Gastroesophageal sphincter (tissue), 4 donors: Measurements from ENCODE around the gene SDHB. TPM values are rescaled to one million over a fixed set of nuclear protein-coding genes. Genes with fewer than 3 reads are reported as not detected.

ENCODE experiments used
- ATAC-seq: fragments of 150-250 bp; one replicate; pipeline ENCODE4 v1.9.1; 2016; ENCODE audit warnings: mild to moderate bottlenecking, moderate library complexity
- H3K27ac ChIP-seq, 4 donors: fragments of 200-600 bp; sonication (generic) in 3 of 4; 1 replicate in 3 of 4; 2 replicates in 1 of 4; pipeline ENCODE4 v1.5.1; 2016 to 2019
- H3K27me3 ChIP-seq: fragments of 200-600 bp; sonication (generic); one replicate; pipeline ENCODE4 v1.5.1; 2019
- H3K36me3 ChIP-seq, 2 donors: fragments of 200-600 bp; sonication (generic); one replicate each; pipeline ENCODE4 v1.5.1; 2019; ENCODE audit warnings: control low read depth in 1 of 2
- H3K4me1 ChIP-seq, 3 donors: fragments of 200-600 bp; sonication (generic); 1 replicate in 2 of 3; 2 replicates in 1 of 3; pipeline ENCODE4 v1.5.1; 2016 to 2019; ENCODE audit warnings: control low read depth in 2 of 3
- H3K4me3 ChIP-seq, 2 donors: fragments of 200-600 bp; sonication (generic); one replicate each; pipeline ENCODE4 v1.5.1; 2019; ENCODE audit warnings: mild to moderate bottlenecking in 1 of 2, moderate library complexity in 1 of 2
- H3K9me3 ChIP-seq, 3 donors: fragments of 200-600 bp; sonication (generic); one replicate each; pipeline ENCODE4 v1.5.1; 2017 to 2019; ENCODE audit warnings: control low read depth in 2 of 3
- CTCF ChIP-seq, 4 experiments: fragments of 200-600 bp in 2 of 4; fragments of 450-650 bp in 2 of 4; sonication (generic) in 1 of 4; IDR thresholded peaks; one replicate each; pipeline ENCODE4 v1.5.1; 2017 to 2019; ENCODE audit warnings: antibody characterized with exemption in 4 of 4, mild to moderate bottlenecking in 2 of 4, moderate library complexity in 2 of 4
- EP300 ChIP-seq: sonication (generic); formaldehyde crosslinking; IDR thresholded peaks from one replicate; pipeline ENCODE4 v1.6.1; 2017; ENCODE audit warnings: antibody characterized with exemption, mild to moderate bottlenecking
- POLR2A ChIP-seq, 2 donors: fragments of 450-650 bp; IDR thresholded peaks; one replicate each; pipeline ENCODE4 v1.6.1; 2017; ENCODE audit warnings: antibody characterized with exemption in 2 of 2, mild to moderate bottlenecking in 2 of 2, moderate library complexity in 1 of 2
- POLR2AphosphoS5 ChIP-seq: sonication (generic); formaldehyde crosslinking; IDR thresholded peaks from one replicate; pipeline ENCODE4 v1.6.1; 2017; ENCODE audit warnings: antibody characterized with exemption
- WGBS, 2 donors: methylation state at CpG; one replicate each; pipeline ENCODE4 v1.1.5; 2018; ENCODE audit warnings: low coverage in 1 of 2; 5-methylcytosine and 5-hydroxymethylcytosine counted together
- total RNA-seq, 4 donors: library from RNA; depleted of rRNA; stranded (reverse); fragments of >200 nt; gene quantifications; one replicate each; pipeline ENCODE4 v1.1.0, GENCODE V29; 2016

Gene SDHB
- total RNA-seq, 4 donors from 2014 or later = 103 to 118 (median 116) TPM

GRCh38 chr1:16973215-16973614, 80.6 kb downstream of the SDHB start:
- 80 to 100% methylated on average over 3 of the region's 9 CpGs for WGBS, 2 donors
- Histone ChIP-seq H3K36me3 (peaks cover 0 to 28% of the 10 kb centered on the region in 2 donors), H3K4me3 (no peak overlapping the region), H3K27me3 (no peaks in the 10 kb centered on the region), H3K27ac (no peak overlapping the region), H3K9me3 (no peaks in the 10 kb centered on the region), H3K4me1 (peaks cover 0 to 28% (median 0%) of the 10 kb centered on the region in 3 donors)
- TF ChIP-seq POLR2AphosphoS5 (no peak), EP300 (no peak), POLR2A (IDR thresholded peaks at IDR 0.05) (no peak), CTCF (IDR thresholded peaks at IDR 0.05) (no peak)
- no peak for ATAC-seq

GRCh38 chr1:16972189-16972895, 81.5 kb downstream of the SDHB start:
- no peak for TF ChIP-seq POLR2AphosphoS5
- no peak for TF ChIP-seq POLR2A (IDR thresholded peaks at IDR 0.05)
- TF ChIP-seq EP300 = no peak
- TF ChIP-seq CTCF (IDR thresholded peaks at IDR 0.05) = no peak
- H3K4me1 ChIP-seq = peaks cover 0 to 31% (median under 1%) of the 10 kb centered on the region in 3 donors
- no peak overlapping the region for H3K4me3 ChIP-seq
- H3K36me3 ChIP-seq = peaks cover 0 to 34% of the 10 kb centered on the region in 2 donors
- no peak for ATAC-seq
- H3K27ac ChIP-seq = peak overlapping the region in 2 of 4 donors; percentile 9 to 24
- 80% methylated on average over 2 of the region's 11 CpGs for WGBS, 2 donors
- no peaks in the 10 kb centered on the region for H3K9me3 ChIP-seq
- H3K27me3 ChIP-seq = no peaks in the 10 kb centered on the region

GRCh38 chr1:16971341-16972188, 82.3 kb downstream of the SDHB start:
- no peaks in the 10 kb centered on the region for H3K27me3 ChIP-seq
- H3K36me3 ChIP-seq = peaks cover 0 to 40% of the 10 kb centered on the region in 2 donors
- 87% methylated on average over 3 of the region's 28 CpGs; no CpG with 5 or more reads in 1 of the 2 donors for WGBS, 2 donors
- no peak for ATAC-seq
- H3K9me3 ChIP-seq = no peaks in the 10 kb centered on the region
- H3K4me3 ChIP-seq = no peak overlapping the region
- H3K27ac ChIP-seq = peak overlapping the region in 1 of 4 donors; percentile 24
- no peak for TF ChIP-seq POLR2AphosphoS5
- TF ChIP-seq POLR2A (IDR thresholded peaks at IDR 0.05) = no peak
- TF ChIP-seq EP300 = no peak
- no peak for TF ChIP-seq CTCF (IDR thresholded peaks at IDR 0.05)
- H3K4me1 ChIP-seq = peaks cover 0 to 38% (median 7%) of the 10 kb centered on the region in 3 donors

- no peak for ATAC-seq
- no peak overlapping the region for H3K4me3 ChIP-seq
- H3K36me3 ChIP-seq = peaks cover 0 to 52% of the 10 kb centered on the region in 2 donors
- TF ChIP-seq EP300 (no peak), POLR2A (IDR thresholded peaks at IDR 0.05) (no peak), POLR2AphosphoS5 (no peak), CTCF (IDR thresholded peaks at IDR 0.05) (no peak)
- H3K4me1 ChIP-seq = peaks cover 0 to 28% (median 7%) of the 10 kb centered on the region in 3 donors
- H3K27ac ChIP-seq = no peak overlapping the region
- H3K27me3 ChIP-seq = no peaks in the 10 kb centered on the region
- no CpG with 5 or more reads among the region's 28 CpGs for WGBS, 2 donors
- no peaks in the 10 kb centered on the region for H3K9me3 ChIP-seq
Observed at GRCh38 chr1:16970132-16970910, 83.5 kb downstream of the SDHB start.
